Osteoblast (primary cell): ENCODE measurements around the gene MAP4K2. TPM values are rescaled to one million over a fixed set of nuclear protein-coding genes. Genes with fewer than 3 reads are reported as not detected.

Experiments
- DNase-seq: peaks from one replicate; pipeline ENCODE4 v3.0.0; 2011; ENCODE audit warnings: low spot score, mixed read lengths; ENCODE audit not compliant: insufficient read length; ENCODE audit errors: missing footprints
- H2AFZ ChIP-seq: 2 replicates; pipeline ENCODE4 v1.6.0; 2011; ENCODE audit warnings: mild to moderate bottlenecking, low read length
- H3K27ac ChIP-seq: 2 replicates; pipeline ENCODE4 v1.5.1; 2011; ENCODE audit warnings: mild to moderate bottlenecking, low read depth, low read length, moderate library complexity
- H3K27me3 ChIP-seq: 2 replicates; pipeline ENCODE4 v1.6.0; 2012; ENCODE audit warnings: mild to moderate bottlenecking, control low read depth, inconsistent platforms, low read length, moderate library complexity; ENCODE audit not compliant: insufficient read depth
- H3K36me3 ChIP-seq: 2 replicates; pipeline ENCODE4 v1.5.1; 2011; ENCODE audit warnings: mild to moderate bottlenecking, low read length, control low read depth, moderate library complexity; ENCODE audit not compliant: insufficient read depth
- H3K4me1 ChIP-seq: 2 replicates; pipeline ENCODE4 v1.5.1; 2011; ENCODE audit warnings: mild to moderate bottlenecking, low read length, control low read depth, moderate library complexity; ENCODE audit not compliant: insufficient read depth
- H3K4me2 ChIP-seq: 2 replicates; pipeline ENCODE4 v1.6.0; 2011; ENCODE audit warnings: mild to moderate bottlenecking, low read length; ENCODE audit not compliant: insufficient read depth
- H3K4me3 ChIP-seq: fragments of 200-600 bp; sonication (generic); 3 replicates; pipeline ENCODE4 v1.5.1; 2012; ENCODE audit warnings: mild to moderate bottlenecking, low read length, inconsistent platforms; ENCODE audit not compliant: insufficient read depth
- H3K79me2 ChIP-seq: 2 replicates; pipeline ENCODE4 v1.6.0; 2012; ENCODE audit warnings: mild to moderate bottlenecking, low read length, control low read depth, inconsistent platforms; ENCODE audit not compliant: insufficient read depth
- H3K9me3 ChIP-seq: 2 replicates; pipeline ENCODE4 v1.5.1; 2011; ENCODE audit warnings: low read depth, low read length, control low read depth
- H4K20me1 ChIP-seq: 2 replicates; pipeline ENCODE4 v1.6.0; 2012; ENCODE audit warnings: mild to moderate bottlenecking, low read length, control low read depth; ENCODE audit not compliant: insufficient read depth
- CTCF ChIP-seq: IDR thresholded peaks from 2 replicates; pipeline ENCODE4 v1.5.1; 2011; ENCODE audit warnings: mild to moderate bottlenecking, low read depth, low read length, moderate library complexity; ENCODE audit errors: extremely low read depth
- total RNA-seq: library from RNA; depleted of rRNA; stranded (reverse); fragments of >200 nt; gene quantifications from 2 replicates; pipeline ENCODE4 v1.2.3, GENCODE V29; 2012

The MAP4K2 gene
- total RNA-seq, 1 donor, result 9.8 TPM

GRCh38 chr11:64793271-64794160 lies 9.5 kb downstream of the MAP4K2 start:
- peak; percentile 71 for DNase-seq
- H4K20me1 ChIP-seq, result no peaks in the 10 kb centered on the region

GRCh38 chr11:64792482-64792881 lies 10.5 kb downstream of the MAP4K2 start:
- peaks cover 5% of the 10 kb centered on the region for H3K36me3 ChIP-seq
- no peak overlapping the region for H3K4me2 ChIP-seq
- no peak overlapping the region for H3K4me3 ChIP-seq
- no peaks in the 10 kb centered on the region for H3K4me1 ChIP-seq
- H3K9me3 ChIP-seq, result no peaks in the 10 kb centered on the region
- no peak overlapping the region for H3K27ac ChIP-seq
- DNase-seq, result peak; percentile 29
- TF ChIP-seq CTCF, result no peak
- H3K27me3 ChIP-seq, result no peaks in the 10 kb centered on the region
- no peak overlapping the region for H2AFZ ChIP-seq
- no peaks in the 10 kb centered on the region for H3K79me2 ChIP-seq
- no peaks in the 10 kb centered on the region for H4K20me1 ChIP-seq

More at GRCh38 chr11:64793271-64794160, 9.5 kb downstream of the MAP4K2 start:
- no peaks in the 10 kb centered on the region for H3K4me1 ChIP-seq
- TF ChIP-seq CTCF, result no peak
- H3K9me3 ChIP-seq, result no peaks in the 10 kb centered on the region
- no peak overlapping the region for H3K4me2 ChIP-seq
- no peaks in the 10 kb centered on the region for H3K27me3 ChIP-seq
- H3K36me3 ChIP-seq, result peaks cover 5% of the 10 kb centered on the region
- no peak overlapping the region for H3K4me3 ChIP-seq
- H3K27ac ChIP-seq, result no peak overlapping the region
- no peaks in the 10 kb centered on the region for H3K79me2 ChIP-seq
- no peak overlapping the region for H2AFZ ChIP-seq

- Histone ChIP-seq H4K20me1 (no peaks in the 10 kb centered on the region), H3K4me2 (no peak overlapping the region), H3K4me3 (no peak overlapping the region), H2AFZ (no peak overlapping the region), H3K4me1 (no peaks in the 10 kb centered on the region), H3K36me3 (peaks cover 5% of the 10 kb centered on the region), H3K79me2 (no peaks in the 10 kb centered on the region), H3K9me3 (no peaks in the 10 kb centered on the region), H3K27ac (no peak overlapping the region), H3K27me3 (no peaks in the 10 kb centered on the region)
- no peak for TF ChIP-seq CTCF
- no peak for DNase-seq
These were observed 11.2 kb downstream of the MAP4K2 start for GRCh38 chr11:64791781-64792291.
